Measurements from ENCODE around the gene CPA5. TPM values are rescaled to one million over a fixed set of nuclear protein-coding genes. Genes with fewer than 3 reads are reported as not detected.

CPA5 gene
- total RNA-seq, 1 donor from 2014 or later: not detected

DNA sequence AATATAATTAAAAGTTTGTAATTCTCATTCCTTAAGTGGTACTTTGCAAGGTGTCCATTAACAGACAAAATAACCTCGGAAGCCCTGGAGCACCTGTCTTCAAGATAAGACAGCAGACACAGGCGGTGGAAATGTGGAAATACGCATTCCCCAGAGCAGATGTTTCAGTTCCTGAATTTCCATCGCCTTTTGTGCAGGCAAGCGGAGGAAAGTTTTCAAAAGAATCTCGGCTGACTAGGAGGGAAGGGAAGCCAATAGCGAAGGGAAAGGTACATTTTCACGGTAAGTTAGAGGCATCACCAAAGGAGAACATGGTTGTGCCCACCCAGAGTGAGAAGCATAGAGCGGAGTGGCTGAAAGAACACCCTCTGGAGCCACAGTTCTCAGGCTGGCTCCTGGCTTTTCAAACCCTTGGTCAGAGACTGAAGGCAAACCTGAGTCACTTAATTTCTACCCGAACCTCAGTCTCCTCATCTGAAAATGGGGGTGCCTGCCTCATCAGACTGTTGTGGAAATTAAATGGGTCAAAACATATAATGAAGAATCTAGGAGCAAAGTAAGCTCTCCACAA, 49.3 kb downstream of the CPA5 start:
- DNase-seq (ENCODE audit: low spot score in 2 of 2): no peak
- FAIRE-seq: no peak

DNA sequence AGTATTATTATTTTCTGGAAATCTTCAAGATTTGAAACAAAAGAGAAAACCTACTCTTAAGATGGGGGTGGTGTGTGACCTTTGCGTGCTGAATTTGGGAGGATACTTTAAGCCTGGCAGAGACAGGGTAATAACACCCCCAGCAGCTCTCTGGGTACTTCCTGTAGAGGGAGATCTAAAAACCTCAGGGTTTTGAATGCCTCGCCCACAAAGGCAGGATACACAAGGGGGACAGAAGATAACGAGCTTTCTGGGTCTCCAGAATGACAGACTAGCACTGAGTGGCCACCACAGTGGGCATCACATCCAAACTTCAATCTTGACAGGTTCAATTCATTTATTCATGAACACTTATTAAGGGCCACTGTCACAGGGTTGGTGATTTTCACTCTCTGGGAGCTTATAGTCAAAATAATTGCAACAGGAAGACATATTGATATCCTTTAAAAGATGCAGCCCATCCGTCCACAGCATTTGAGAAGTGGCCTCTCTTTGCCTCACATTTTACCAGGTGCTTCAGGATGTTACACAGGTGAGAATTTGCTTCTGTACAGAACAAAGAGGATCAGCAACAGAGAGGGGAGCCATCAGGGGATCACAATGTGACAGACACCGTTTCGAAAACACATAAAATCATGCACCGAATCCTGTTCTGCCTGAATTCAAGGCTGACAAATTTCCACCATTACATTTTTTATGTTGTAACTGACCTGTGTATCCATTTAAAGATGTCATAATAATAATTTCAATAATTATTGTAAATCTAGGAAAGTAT, 50.0 kb downstream of the CPA5 start:
- FAIRE-seq (no peak), DNase-seq (ENCODE audit: low spot score in 2 of 2) (no peak)

DNA sequence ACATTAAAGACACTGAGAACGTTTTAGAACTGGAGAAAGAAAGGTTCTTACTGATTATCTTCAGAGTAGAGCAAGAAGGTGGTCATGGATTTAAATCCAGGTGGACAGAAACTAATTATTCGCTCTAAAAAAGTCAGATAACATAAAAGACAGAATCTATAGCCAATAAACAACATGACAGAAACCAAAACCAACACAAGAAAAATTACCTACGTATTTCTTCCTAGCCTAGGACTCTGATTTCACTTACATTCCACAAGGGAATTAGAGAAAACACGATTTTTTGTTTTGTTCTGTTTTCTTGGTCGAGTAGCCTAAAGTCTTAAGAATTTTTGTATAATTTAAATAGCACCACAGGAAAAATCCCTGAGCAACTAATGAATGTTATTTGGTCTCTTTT, 50.8 kb downstream of the CPA5 start:
- FAIRE-seq (no peak), DNase-seq (ENCODE audit: low spot score in 2 of 2) (no peak)

DNA sequence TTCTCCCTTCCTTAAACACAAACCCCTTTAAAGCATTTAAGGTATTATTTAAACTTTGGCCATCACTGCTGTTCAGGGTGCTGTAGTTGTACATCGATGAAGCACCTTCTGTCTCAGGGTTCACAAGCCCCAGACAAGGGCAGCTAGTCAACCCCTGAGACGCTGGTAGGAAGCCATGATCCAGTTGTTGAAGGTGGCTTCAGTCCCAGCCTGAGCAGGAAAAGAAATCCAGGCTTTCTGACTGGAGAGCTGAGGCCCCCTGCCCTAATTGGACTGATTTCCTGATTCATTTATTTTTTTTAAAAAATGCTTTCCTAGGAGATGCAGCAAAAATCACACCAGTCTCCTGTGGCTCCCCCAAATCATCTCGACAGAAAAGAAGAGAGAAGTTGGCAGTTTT, 51.5 kb downstream of the CPA5 start:
- FAIRE-seq: no peak
- no peak for DNase-seq (ENCODE audit: low spot score in 2 of 2)

DNA sequence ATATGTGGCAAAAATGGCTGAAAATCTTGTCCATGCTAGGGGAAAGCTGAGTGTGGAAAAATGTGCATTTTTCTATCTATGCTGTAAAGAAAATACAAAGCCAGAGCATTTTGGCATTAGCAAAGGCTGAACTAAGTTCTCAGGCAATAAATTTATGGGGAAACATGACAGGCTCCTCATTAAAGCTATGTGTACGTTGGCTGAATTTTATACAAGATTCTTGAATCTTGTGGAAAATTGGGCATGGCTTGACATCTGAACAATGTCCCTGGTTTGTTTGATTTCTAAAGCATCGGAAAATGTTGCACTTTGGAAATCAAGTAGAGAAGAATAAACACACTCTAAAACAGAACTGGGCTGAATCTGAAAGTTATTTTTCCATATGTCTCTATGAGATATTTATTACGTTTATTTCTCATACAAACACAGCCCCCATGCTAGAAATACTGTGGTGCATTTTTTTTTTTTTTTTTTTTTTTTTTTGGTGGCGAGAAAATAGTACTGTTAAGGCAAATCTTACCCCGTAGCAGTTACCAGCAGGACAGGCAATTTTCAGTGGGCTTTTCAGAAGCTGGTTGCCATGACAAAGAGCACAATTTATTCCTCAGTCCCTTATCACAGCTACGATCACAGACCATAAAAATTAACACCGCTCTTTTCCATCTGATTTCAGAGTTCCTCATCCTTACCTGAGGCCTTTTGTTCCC, 52.6 kb downstream of the CPA5 start:
- FAIRE-seq (no peak), DNase-seq (ENCODE audit: low spot score in 2 of 2) (no peak)

DNA sequence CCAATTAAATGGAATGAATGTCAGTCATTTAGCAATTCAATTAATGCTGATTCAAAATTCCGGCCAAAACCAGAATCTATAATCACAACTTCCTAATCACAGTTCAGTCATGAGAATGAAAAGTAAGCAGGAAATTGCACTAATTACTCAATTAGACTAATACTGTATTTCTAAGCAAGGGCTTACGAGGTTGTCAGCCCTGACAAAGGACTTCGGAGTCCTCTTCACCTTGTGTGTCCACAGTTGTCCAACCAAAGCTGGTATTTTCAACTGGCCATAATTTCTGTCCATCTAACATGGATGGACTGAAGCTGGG, 53.1 kb downstream of the CPA5 start:
- no peak for FAIRE-seq

DNA sequence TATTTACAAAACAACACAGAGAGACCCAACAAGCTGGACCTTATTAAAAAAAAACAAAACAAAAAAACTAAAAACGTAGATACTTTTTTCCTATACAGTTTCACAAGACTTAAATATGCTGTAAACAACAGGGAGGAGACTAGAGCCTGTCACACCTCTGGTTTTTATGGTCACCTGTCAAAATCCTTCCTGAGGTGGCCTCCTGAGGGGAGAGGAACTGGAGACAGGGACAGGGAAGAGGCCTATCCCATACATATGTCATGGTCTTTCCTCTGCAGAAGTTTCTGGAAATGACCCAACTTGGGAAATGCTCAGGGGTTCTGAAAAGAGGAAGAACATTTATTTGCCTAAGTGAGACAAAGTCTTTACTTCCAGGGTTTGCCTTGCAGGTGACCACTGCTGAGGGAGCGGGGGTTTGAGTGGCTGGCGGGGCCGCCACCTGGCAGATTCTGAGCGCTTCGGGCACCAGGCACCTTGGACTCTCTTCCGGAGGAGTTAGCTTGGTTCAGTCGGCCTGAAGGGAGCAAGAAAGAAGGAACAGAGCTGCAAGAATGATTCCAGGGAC, 54.0 kb downstream of the CPA5 start:
- DNase-seq (ENCODE audit: low spot score in 2 of 2) (no peak), FAIRE-seq (no peak)

More for the DNA sequence above, 53.1 kb downstream of the CPA5 start:
- DNase-seq (ENCODE audit: low spot score in 2 of 2): no peak

DNA sequence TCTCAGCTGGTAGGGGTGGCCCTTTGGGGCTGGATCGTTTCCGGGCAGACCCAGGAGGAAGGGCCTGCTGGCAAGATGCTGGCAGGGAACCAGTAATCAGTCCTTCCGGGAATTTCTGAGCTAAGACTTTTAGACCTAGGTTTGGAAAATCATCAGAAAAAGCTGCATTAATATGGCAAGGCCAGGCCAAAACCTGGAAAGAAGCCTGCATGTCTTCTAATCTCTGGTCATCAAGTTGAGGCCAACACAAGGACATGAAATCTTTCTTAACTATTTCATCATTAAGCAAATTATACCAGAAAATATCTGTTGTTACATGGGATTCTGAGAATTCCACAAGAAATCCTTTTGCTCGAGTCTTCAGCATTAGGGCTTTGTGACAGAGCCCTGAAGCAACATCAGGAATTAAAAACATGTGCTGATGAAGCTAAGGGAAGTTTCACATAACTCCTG, 55.5 kb downstream of the CPA5 start:
- DNase-seq (ENCODE audit: low spot score in 2 of 2): no peak
- no peak for FAIRE-seq

DNA sequence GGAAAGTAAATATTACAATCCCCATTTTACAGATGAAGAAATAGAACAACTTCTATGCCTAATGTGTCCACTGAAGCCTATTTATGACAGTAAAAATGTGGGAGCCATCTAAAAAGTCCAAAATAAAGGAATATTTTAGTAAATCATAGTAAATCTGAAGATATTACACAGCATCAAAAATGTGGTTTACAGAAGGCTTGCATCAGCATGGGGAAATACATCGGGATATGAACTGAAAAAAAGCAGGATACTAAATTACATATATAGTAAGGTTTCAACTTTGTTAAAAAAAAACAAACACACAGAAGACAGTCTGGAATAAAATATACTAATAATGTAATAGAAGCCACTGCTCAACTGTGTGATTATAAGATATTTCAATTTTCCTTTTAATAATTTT, 56.5 kb downstream of the CPA5 start:
- no peak for DNase-seq (ENCODE audit: low spot score in 2 of 2)
- FAIRE-seq: peak; percentile 75

DNA sequence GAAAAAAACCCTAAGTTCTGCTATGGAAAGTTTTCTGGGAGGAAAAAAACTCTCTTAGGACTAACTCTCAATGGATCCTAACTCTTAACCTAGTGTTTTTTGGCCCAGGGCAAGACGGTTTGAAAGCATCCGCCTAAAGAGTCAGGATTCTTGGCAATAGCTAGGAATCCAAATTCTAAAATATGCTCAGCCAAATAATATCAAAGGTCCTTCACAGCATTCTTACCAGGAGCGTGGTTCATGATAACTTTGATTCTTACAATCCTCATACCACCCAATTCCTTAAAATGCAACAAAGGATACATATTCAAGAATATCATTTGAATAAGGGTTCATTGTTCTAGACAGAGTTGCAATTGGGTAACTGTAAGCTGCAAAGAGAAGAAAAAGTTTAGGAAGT, 57.0 kb downstream of the CPA5 start:
- no peak for DNase-seq (ENCODE audit: low spot score in 2 of 2)
- no peak for FAIRE-seq

DNA sequence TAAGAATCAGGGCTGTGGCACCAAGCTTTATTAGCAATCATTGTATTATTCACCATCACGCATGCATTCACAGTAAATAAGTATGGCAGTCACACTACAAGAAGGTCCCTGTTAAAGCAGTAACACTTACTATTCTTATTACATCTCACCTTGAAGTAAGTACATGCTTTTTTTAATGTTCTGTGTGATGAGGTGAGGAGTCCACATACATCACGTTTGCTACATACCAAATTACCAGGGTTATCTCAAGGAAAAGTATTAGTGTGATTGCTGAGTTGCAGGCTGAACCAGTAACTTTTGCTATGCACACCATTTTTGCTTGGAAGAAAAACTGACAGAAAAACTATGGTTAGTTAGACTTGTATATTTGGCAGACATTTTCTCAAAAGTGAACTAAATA, 60.4 kb downstream of the CPA5 start:
- DNase-seq (ENCODE audit: low spot score in 2 of 2) (no peak), FAIRE-seq (no peak)

DNA sequence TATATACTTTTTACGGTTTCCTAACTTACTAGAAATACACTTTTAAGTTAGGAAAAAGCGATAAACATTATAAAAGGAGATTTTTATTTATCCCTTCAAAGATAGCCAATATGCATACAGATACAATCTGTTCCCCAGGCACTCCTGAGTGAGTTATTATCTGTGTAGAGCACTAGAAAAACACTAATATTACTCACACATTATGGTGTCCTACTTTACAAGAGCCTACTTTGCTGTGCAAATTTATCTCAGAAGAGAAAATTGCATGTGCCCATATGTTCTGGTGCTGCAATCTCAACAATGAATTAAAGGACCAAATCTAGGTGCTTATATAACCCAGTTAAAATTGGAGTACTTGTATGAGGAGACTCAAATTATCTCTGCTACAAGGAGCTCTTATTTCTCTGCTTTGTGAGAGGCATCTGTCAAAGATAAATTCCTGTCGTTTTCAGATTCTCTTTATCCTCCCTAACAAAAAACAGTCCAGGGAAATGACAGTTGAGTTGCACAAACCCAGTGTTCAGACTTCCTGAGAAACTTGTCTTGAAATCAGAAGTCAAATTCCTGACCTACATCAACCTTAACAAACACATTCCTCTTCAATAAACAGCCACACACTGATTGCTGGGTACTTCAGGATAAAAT, 64.6 kb downstream of the CPA5 start:
- DNase-seq (ENCODE audit: low spot score in 2 of 2) (no peak), FAIRE-seq (no peak)

DNA sequence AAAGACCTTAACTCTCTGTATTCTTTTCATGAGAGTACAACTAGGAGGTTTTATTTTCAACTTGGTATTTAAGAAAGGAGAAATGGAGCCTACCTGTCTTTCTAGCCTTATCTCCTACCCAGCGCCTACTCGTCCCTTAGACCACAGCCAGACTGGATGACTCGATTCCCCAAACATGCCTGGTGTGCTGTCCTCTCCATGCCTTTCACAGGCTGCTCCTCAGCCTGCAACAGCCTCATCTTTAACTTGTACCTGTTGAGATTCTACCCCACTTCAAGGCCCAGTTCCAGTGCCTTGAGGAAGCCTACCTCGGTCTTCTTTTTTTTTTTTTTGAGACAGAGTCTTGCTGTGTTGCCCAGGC, 65.1 kb downstream of the CPA5 start:
- no peak for DNase-seq (ENCODE audit: low spot score in 2 of 2)
- FAIRE-seq: no peak

DNA sequence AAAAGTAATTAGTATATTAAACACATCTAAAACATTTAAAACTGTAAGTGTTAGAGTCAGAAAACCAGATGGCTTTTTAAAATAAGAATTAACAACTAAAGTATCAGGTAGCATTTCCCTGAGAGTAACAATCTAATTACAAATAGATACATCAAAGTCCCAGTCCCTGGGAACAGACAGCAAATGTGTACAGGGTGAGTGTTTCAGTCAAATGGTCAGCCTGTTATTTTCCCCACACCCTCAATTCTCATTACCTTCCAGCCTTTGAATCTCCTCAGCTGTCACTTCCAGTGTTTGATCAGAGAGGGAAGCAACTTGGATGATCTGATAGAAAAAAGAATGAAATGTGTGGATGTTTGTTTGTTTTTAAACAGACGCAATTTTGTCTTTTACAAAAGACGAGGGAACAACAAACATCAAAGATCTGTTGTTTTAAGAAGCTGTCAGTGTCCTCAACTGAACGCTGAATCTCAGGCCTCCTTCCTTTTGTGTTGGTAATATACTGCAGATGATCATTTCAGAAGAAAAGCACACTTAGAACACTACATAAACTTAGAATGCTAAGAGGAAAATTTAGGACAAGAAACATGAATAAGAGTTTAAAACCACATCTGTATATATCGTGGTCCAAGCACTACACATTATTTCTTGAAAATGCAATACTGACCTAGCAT, 66.4 kb downstream of the CPA5 start:
- DNase-seq (ENCODE audit: low spot score in 2 of 2) (no peak), FAIRE-seq (no peak)

DNA sequence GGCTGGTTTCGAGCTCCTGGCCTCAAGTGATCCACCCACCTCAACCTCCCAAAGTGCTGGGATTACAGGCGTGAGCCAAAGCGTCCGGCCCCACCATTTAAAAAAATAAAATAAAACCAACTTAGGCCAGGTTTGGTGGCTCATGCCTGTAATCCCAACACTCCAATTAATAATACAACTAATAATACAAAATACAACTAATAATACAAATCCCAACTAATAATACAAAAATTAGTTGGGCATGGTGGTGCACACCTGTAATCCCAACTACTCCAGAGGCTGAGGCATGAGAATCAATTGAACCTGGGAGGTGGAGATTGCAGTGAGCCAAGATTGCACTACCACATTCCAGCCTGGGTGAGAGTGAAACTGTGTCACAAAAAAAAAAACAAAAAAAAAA, 68.6 kb downstream of the CPA5 start:
- FAIRE-seq: no peak
- DNase-seq (ENCODE audit: low spot score in 2 of 2): no peak

DNA sequence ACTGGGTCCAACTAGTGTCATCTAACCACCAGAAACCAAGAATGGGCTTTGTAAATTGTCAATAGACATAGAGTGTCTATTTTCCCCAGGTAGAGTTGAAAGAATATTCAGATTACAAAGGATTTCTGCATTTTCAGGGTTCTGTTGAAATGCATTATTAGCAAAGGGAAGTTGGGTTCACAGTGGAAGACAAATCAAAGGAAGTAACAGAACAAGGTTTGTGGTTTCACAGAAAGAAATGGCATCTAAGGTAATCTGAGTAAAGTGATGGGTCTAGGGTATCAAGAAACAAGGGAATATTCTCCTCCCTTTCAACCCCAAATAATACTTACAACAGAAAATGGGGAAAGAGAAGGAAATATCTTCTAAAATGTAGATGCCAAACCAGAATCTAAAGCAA, 70.4 kb downstream of the CPA5 start:
- FAIRE-seq: no peak
- DNase-seq (ENCODE audit: low spot score in 2 of 2): no peak

DNA sequence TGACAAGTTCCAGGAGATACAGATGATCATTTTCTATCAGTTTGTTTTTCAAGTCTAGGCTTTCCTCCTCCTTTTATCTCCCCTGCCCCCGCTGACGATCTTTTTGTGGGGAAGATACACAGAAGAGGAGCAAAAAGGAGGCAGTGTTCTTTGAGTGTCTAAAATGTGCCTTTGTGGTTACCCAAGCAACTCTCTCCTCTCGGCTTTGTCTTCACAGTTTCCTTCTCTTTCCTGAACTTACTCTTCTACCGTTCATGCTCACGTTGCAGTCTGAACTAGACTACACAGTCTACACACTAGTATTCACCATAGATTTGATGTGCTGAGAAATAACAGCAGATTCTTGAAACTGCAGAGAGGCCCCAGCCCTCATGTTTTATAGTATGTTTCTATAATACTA, 72.6 kb downstream of the CPA5 start:
- FAIRE-seq: no peak
- no peak for DNase-seq (ENCODE audit: low spot score in 2 of 2)

DNA sequence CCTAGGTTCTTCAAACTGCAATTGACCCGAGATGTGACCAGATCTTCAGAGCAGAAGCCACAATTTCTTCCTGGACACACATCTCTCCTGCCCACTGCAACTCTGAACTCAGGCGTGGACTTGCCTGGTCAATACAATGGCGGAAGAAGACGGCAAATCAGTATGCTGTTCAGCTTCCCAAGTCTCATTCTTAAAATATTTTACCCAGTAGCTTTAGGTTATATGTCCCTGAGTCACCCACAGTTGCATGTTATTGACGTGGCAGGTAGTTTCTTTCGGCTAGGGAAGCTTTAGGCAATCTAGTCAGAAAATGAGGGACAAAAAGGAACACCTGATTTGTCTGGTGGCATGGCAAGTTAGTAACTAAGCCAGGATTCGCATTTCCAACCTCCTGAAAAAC, 73.7 kb downstream of the CPA5 start:
- no peak for FAIRE-seq
- no peak for DNase-seq (ENCODE audit: low spot score in 2 of 2)

All from frontal cortex (tissue), 4 donors.